GM23338 (cell line): ENCODE results near the gene COX15.

Experiments used
- CTCF ChIP-seq, 2 experiments: fragments of 200-600 bp in 1 of 2; sonication (generic) in 1 of 2; conservative IDR thresholded peaks; 2 replicates each; pipeline versions ENCODE4 v1.5.1 to v1.6.1; 2016 to 2017; ENCODE audit warnings: antibody characterized with exemption in 2 of 2, low read depth in 2 of 2, mild to moderate bottlenecking in 2 of 2, moderate library complexity in 1 of 2
- EZH2 ChIP-seq: fragments of 200-600 bp; sonication (generic); IDR thresholded peaks from one replicate; pipeline ENCODE4 v1.8.0; 2017; ENCODE audit warnings: antibody characterized with exemption, mild to moderate bottlenecking, low read depth; ENCODE audit not compliant: unreplicated experiment
- POLR2AphosphoS5 ChIP-seq: IDR thresholded peaks from 2 replicates; pipeline ENCODE4 v1.6.1; 2016; ENCODE audit warnings: antibody characterized with exemption, low read depth
- TF ChIP-seq, protein P1 (sequence below): IDR thresholded peaks from one replicate; pipeline ENCODE4 v1.6.1; 2018; ENCODE audit warnings: antibody characterized with exemption; ENCODE audit not compliant: unreplicated experiment

DNA sequence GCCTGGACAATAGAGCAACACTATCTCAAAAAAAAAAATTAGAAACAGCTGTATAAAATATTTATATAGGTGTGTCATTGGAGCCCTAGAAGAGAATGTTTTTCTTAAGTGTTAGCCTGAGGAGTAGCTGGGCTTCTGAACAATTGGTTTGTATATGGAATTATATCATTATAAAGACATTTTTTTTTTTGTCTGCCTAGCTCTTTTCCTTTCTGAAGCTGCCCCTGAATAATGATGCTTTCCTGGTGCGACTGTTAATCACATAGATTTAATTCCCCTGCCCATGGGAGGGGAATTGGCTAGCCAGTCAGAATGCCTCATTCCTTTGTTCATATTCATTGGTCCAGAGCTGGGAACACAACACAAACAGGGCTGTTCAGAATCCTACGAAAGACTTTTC, 36.6 kb upstream of the COX15 start:
- TF ChIP-seq CTCF (conservative IDR thresholded peaks at IDR 0.05; ENCODE audit: low read depth in 2 of 2), result no peak
- no peak for TF ChIP-seq POLR2AphosphoS5
- TF ChIP-seq EZH2, result no peak
- TF ChIP-seq, protein P1, sequence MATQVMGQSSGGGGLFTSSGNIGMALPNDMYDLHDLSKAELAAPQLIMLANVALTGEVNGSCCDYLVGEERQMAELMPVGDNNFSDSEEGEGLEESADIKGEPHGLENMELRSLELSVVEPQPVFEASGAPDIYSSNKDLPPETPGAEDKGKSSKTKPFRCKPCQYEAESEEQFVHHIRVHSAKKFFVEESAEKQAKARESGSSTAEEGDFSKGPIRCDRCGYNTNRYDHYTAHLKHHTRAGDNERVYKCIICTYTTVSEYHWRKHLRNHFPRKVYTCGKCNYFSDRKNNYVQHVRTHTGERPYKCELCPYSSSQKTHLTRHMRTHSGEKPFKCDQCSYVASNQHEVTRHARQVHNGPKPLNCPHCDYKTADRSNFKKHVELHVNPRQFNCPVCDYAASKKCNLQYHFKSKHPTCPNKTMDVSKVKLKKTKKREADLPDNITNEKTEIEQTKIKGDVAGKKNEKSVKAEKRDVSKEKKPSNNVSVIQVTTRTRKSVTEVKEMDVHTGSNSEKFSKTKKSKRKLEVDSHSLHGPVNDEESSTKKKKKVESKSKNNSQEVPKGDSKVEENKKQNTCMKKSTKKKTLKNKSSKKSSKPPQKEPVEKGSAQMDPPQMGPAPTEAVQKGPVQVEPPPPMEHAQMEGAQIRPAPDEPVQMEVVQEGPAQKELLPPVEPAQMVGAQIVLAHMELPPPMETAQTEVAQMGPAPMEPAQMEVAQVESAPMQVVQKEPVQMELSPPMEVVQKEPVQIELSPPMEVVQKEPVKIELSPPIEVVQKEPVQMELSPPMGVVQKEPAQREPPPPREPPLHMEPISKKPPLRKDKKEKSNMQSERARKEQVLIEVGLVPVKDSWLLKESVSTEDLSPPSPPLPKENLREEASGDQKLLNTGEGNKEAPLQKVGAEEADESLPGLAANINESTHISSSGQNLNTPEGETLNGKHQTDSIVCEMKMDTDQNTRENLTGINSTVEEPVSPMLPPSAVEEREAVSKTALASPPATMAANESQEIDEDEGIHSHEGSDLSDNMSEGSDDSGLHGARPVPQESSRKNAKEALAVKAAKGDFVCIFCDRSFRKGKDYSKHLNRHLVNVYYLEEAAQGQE, result no peak
